ENCODE results near the gene TENM4.

TENM4 gene

DNA sequence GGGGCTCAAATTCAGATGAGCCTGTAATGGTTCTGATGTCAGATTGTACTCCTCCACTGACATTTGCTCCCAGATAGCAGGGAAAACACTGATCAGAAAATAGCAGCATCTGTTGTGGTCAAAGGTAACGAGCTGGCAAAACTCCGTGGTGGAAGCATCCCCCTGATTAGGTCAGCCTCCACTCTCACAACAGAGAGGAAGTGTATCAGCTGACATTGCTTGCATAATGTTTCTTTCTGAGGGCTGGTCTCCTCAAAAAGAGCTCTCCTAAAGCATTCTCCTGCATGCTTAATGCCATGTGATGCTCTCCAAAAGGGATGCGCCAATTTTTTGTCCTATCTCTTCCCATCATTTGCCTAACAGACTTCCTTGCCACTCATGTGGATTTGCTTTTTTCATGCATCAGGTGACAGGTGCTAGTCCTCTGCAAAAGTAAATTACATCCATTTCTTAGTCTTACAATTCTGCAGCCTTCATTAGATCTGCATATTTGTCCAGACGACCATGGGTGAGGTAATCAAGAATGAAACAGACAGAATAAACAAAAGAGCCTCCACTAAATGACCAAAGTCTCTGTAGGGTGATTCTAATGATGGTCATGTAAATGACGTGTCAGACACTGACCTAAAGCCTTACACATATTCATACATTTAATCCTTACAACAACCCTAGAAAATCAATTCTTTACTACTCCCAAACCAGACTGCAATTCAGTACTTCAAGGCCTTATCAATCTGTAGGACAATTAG lies 6.4 kb upstream of the TENM4 start:
- DNase-seq, result no peak

DNA sequence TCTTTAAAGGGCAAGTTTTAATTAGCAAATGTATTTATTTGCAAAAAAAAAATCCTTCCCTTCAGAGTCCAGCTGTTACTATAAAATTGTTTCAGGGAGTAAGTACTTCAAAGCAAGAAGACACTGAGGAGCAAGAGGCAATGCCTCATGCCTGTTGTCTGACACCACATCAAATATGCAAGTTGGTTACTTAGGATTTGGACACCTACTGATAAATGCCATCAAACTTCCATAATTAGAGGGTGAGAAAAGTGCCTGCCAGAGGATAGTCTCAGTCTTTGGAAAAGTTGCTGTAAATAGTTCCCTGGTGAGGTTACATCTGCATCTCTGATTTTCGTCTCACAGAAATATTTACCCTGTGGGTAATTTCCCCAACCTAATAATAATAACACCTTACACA lies 4.1 kb upstream of the TENM4 start:
- no peak for DNase-seq

DNA sequence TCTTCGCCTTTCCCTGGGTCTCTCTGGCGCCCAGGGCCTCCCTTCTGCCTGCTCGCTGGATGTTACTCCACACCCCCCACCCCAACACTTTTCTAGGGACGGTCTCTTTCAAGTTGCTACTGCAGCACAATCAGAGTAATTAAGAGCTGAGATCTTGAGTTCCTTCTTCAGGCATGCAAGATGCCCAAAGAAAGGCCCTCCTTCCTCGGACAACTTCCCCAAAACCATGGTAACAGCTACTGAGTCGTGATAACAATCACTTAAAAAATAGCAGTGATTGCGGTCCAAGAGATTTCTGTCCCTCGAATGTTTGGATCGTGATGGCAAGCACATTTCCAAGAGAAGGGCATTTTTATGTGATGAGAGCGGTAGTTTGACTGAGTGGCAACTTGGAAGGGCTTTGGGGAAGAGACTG lies 638 bp upstream of the TENM4 start:
- DNase-seq, result peak; percentile 64

DNA sequence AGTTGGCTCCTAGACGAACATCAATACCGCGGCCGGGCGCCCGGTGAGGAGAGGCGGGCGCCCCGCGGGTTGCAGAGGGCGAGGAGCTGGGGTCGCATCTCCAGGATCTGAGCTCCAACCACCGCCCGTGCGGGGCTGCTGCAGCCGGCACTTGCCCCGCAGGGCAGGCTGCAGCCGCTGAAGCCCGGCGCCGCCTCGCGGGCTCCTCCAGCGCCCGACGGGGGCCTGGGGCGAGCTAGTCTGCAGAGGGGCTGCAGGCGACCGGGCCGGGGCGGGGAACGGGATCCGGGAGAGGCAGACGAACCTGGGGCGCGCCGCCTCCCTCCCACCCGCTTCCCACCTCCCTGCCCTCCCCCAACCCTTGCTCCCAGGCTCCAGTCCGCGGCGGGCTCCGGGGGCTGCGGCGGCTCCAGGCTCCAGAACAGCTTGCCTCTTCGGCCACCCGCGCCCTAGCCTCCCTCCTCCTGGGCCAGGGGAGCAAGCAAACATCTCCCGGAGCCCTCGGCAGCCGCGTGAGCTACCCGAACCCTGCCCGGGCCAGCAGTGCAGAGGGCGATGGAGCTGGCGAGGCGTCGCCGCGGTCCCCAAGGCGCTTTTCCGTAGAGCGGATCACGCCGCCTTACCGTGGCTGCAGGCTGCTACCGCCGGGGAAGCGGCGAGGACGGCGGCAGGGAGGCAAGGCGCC lies 802 bp downstream of the TENM4 start:
- DNase-seq, result no peak

DNA sequence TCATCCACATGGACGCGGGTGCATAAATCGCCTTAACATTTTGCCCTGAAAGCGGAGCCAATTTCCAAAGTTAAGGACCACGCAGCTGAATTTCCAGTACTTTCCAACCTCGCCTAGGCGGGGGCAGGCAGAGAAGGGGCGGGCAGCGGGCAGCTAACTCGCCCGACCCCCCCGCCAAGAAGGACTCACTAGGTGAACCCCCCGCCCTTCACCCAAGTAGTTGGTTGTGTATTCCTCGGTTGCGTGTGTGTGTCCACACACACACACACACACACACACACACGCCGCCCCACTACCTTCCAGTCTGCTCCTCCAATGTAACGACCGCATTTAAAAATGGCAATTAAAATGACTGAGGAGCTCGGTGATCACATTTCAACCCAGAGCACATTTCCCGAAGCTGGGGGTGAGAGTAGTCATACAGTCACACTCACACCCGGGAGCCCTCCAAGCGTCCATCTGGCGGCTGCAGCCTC lies 1.4 kb downstream of the TENM4 start:
- DNase-seq, result peak; percentile 44

DNA sequence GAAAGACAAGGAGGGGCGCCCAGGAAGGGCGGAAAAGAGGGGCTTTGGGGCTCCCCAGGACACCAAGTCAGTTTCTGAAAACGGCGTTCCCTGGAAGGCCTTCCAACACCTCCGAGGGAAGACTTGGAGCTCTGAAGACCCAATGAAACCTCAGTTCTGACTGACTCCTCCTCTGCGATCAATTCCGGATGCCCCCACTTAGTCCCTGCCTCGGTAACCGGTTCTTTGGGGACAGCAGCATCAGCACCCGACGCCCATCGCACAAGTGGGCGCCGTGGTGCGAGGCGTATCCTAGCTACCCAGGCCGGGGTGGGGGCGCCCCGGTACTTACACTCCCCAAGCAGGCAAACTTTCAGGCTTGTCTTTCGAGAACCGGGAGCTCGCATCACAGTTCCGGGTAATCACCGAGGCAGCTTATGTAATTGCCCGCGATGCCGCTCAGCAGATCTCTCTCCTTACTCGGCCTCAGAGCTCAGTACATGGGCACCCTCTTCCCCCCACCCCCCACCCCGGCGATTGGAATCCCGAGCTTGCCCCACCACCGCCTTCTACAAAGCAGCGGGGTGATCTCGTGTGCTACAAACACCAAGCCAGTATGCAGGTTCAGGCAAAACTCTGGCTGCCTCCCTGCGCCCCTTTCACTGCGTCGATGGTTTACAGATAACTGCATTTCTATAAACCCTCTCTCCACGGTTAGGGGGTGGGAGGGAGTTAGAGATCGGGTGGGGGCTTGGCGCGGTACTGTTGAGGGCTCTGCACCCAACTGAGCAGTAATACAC lies 2.0 kb downstream of the TENM4 start:
- DNase-seq, result peak; percentile 29

DNA sequence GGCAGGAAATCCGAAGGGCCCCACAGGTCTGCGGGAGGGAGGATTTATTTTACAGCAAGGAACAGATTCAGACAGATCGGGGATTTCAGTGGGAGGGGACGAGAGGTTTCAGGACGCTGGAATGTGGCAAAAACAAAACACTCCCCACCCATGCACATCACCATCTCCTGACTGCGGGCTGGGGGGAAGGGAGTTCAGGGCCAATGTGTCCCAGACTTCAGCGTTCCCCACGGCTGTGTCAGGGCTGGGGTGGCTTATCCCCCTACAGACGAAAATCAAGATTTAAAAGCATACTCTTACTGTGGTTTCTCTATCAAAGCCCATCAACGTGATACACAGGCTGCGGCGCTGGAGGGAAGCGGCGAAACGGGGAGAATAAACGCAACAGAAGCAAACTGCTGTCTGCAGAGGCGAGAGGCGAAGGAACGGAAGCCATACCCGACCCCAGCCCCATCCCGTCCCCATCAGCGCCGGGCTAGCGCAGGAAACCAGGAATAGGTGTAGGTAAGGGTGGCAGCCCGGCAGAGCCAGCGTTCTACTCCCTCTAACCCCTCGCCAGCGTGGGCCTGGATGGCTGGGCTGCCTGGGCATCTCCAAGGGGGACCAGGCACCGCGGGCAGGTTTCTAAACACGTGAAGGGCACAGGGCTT lies 2.7 kb downstream of the TENM4 start:
- DNase-seq, result peak; percentile 70

DNA sequence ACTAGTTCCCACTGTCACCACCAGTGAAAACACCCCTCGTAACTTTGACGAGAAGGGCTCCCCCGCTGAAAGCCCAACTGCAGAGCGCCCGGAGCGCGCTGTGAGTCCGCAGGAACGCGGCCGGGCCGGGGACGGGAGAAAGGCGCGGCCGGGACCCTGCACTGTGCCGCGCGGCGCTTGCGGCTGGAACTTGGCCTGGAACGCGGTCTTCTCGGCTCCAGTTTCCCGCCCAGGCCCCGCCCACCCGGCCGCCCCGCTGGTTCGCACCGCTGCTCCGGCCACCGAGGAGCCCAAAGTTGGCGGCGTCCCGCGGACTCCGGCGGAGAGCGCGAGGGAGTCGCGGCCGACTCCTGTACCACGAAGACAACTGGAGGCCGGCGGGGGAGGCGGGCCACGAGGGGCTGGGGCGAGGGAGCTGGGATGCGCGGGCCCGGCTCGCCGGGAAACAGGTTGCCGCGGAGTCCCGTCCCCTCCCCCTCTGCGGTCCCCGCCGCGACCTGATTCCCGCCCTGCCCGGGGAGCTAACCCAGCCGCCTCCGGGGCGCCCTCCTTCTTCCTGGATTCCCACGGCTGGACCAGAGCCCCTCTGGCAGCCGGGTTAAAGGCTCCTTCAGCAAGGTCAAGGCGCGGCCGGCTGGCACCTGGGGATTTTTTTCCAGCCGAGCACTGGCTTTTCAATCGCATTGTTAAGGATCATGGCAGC lies 3.4 kb downstream of the TENM4 start:
- DNase-seq, result peak; percentile 53

DNA sequence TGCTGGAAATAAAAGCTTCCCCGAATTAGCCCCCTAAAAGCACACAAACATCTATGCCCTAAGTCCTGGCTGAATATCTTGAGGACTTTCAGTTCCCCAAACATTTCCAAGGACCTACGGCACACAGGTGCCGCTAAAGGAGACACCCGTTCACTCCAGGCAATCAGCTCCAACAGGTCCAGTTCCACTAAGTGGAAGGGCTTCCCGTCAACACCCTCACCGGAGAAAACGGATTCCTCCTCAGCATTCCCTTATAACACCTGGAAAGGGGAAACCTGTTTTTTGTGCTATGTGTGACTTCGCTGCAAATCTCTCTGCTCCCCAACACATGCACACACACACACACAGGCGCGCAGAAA lies 3.9 kb downstream of the TENM4 start:
- no peak for DNase-seq

DNA sequence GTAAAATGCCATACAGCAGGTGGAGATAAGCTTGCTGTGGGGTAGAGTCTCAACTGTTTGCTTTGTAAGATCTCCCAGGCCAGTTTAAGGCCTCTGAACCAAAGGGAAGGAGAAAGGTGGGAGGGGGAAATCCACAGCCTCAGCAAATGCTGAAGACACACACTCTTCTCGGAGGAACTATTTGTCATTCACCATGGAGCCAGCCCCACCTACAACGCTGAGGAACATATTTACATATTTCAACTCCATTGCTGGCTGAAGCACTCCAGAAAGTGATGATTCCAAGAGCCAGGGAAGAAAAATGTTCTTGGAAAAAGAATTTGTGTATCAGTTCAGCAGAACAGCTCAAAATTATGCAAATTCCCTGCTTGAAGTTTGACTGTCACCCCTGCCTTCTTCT lies 6.5 kb downstream of the TENM4 start:
- DNase-seq, result no peak

DNA sequence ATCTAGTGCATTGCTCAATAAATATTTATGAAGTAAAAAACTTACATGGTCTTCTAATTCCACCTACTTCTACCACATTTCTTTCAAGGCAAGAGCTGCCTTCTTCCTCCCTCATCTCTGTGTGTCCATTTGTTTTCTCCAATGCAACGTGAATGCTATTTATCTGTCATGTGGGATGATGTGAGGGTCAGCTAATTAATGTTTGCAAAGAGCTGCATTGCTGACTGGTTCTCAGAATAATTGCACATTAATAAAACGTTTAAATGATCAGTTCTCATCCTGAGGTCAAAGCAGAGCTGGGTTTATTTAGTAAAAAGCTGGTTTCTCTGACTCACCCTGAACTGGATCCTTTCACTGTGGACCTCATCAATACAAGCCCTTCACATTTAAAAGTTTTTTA lies 8.7 kb downstream of the TENM4 start:
- no peak for DNase-seq

DNA sequence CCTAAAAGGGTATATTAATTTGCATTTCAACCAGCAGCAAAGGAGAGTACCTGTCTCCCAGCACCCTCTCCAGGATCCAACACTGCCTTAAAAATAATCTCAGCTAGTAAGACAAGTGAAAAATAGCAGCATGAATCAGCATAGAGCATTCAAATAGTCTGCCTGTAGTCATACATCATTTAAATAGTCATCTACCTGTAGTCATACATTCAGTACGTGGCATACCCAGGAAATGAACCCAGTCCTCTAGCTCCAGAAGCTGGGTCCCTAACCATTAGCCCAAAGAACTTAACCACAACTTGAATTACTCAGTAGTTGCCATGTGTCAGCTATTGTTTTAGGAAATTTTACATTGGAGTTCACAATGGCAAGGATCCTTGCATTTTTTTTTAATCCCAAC lies 9.3 kb downstream of the TENM4 start:
- peak; percentile 84 for DNase-seq

DNA sequence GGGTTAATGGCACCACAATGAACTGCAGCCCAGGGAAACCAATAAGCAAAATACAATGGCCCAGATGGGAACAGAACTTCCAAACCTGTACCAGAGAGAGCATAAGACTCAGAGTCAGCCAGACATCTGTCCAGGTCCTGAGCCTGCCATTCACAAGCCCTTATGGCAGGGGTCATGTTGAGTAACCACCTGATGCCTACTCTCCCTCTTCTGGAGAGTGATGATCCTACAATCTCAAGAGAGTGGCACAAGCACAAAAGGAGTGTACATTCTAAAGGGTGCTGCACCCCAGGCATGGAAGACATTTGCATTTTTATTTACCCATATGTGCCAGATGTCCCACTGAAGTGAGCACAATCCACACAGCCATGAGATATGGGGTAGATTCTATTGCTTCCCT lies 10.6 kb downstream of the TENM4 start:
- no peak for DNase-seq

DNA sequence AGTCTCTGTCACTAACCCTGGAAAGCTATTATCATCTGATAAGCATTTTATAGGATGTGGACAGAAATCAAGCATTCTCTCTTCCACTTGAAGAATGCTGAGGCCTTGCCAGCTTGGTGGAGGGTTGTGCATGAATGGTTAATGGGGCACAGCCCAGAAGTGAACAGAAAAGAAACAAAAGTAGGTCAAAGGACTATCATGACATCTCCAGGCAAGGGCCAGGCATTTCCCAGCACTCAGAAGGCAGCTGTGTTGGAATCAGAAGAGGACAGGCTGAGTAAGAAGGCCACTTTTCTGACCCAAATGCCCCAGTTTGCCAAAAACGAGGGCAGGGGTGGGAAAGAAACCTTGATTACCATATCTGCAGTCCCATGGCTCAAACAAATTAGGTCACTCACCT lies 12.4 kb downstream of the TENM4 start:
- no peak for DNase-seq

DNA sequence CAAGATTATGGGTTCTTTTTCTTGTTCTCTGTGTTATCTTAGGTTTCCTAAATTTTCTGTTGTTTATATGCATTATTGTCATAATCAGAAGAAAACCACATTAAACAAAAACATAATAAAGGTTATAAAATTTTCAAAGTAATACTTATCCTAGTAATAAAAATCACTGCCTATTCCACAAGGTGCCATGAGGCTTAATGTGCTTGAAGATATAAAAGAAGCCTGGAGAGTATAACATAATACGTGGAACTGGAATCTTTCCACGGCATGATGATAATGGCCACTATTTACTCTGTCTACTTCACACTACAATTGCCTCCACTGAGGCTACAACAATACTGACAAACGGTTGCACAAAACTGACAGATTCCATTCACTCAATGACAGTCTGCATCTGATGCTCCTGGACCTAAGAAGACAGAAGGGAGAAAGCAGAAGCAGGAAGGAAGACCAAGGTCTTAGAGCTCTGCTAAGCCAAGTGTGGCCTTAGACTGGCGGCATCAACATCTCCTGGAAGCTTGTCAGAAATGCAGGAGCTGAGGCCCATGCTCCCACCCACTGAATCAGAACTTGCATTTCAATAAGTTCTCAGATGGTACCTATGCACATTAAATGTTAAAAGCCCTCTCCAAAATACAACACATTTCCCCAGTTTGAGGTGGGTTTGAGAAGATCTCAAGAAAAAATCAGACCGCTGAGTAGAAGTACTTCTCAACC lies 13.1 kb downstream of the TENM4 start:
- DNase-seq, result no peak

DNA sequence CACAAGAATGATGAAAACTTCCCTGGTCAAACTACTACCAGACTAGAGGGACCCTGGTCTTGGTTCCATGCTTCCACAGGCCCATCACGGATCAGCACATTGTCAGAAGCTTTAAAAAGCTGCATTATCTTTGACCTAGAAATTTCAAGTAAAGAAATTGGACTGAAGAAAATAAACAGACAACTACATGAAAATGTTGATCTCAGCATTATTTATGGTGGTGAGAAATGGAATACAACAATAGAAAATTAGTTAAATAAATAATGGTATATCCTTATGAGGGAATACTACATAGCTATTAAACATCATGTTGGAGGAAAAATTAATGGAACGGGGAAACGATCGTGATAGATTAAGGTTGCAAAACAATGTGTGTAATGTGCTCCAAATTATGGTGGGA lies 13.7 kb downstream of the TENM4 start:
- DNase-seq, result no peak

DNA sequence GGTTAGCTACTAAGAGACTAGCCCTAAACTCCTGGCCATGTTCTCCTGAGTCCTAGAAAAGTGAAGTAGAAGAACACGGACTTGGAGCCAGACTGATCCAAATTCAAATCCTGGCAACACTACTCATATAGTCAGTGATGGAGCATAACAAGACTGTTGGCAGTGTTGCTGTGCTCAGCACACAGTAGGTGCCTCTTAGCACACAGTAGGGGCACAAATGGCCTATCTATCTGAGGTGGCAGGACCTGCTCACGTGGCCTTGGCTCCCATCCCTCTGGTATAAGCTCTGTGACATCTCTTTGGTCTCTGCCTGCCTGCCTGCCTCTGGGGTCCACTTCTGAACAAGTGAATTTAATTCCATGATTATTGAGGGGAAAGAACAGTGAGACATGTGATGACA lies 15.4 kb downstream of the TENM4 start:
- no peak for DNase-seq

DNA sequence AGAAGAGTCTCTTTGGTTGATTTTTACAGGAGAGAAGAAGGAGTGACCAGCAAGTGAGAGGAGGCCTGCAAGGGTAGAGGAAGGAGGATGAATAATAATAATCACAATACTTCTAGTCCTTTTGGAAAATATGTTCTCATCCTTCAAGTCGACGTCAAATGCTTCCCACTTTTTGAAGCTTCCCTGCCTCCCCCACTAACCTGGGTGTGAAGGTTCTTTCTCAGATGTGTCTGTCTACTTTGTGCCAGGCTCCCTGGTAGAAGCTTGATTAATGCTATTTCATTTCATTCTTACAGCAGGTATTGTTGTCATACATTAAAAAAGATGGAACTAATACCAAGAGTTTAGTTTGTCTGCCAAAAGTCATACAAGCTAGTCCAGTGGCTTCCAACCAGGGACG lies 17.1 kb downstream of the TENM4 start:
- DNase-seq, result no peak

DNA sequence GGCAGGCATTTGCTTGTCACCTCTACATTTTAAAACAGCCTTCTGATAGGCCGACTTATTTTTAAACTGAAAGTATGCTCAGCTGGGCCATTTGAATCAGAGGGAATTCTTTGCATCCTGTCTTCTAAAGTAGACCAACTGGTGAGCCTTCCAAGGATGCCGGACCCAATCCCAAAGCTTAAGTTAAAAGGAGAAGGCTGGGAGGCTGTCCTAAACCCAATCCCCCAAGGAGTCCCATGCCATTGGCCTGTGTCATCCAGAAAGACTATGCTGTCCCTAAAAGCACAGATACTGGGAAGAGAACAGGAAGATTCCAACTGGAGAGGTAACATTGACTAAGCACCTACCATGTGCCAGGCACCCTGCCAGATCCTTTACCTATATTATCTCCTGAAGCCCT lies 18.0 kb downstream of the TENM4 start:
- peak; percentile 42 for DNase-seq

DNA sequence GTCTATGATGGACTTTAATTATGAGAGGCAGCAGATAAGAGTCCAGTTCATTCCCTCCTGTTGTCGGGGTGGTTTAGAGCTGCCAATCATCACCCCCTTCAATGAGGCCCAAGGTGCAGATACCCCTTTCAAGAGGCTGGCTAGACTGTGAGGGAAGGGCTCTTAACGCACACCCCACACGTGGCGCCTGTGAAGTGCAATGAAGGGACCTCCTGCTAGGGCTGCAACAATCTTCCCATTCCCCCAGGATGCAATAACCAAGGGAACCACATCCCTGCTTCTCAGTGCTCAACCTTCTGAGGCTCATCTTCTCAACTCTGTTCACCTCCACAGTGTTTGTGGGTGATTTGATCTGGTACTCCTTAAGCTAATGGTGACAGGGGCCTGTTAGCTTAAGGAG lies 19.0 kb downstream of the TENM4 start:
- no peak for DNase-seq

DNA sequence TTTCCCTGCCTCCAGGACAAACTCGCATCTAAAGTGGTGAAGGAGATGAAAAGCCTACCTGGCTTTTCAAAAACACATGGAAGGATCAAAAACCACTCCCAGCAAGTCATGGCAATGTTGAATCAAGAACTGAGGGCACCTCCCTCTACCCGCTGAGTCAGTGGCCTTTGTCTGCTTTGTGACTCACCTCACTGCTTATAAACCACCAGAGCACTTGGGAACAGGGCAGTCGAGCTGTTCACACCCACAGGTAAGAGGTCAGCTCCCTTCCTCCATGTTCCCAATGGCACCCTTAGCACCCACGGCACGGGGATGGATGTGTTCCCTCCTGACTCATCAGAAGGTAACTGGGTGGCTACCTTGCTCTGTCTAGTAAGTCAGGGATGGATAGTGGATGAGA lies 21.7 kb downstream of the TENM4 start:
- DNase-seq, result peak; percentile 46

DNA sequence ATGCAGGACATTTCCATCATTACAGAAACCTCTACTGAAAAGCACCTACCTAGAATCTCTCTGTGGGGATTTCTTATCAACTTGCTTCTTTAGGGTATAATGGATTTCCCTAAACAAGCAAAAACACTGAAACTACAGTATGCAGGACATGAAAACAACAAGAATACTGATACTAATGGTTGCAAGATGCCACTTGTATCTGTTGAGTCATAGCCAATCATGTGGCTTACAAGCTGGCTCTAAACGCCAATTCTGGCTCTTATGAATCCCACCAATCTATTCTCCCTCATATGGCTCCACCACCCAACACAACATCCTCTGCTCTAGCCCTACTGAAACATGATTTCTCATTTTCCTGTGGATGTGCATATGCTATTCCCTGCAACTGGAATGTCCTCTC lies 22.6 kb downstream of the TENM4 start:
- DNase-seq, result no peak
